Kidney capillary endothelial cell (primary cell): ENCODE data around the gene VSIG10.
"Not testable (repeated sequence)": the region's sequence is repeated elsewhere in the genome, so short reads cannot be mapped to it uniquely, and the experiment has no call there.

Experiments used
- DNase-seq: peaks from one replicate; pipeline ENCODE4 v3.0.0-alpha.2; 2018; ENCODE audit warnings: low spot score

VSIG10 gene, protein sequence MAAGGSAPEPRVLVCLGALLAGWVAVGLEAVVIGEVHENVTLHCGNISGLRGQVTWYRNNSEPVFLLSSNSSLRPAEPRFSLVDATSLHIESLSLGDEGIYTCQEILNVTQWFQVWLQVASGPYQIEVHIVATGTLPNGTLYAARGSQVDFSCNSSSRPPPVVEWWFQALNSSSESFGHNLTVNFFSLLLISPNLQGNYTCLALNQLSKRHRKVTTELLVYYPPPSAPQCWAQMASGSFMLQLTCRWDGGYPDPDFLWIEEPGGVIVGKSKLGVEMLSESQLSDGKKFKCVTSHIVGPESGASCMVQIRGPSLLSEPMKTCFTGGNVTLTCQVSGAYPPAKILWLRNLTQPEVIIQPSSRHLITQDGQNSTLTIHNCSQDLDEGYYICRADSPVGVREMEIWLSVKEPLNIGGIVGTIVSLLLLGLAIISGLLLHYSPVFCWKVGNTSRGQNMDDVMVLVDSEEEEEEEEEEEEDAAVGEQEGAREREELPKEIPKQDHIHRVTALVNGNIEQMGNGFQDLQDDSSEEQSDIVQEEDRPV

GRCh38 chr12:118103601-118104382, at the start of gene VSIG10:
VSIG10 (minus strand) TSS chr12:118104011; CDS start chr12:118103671, 340 bp downstream.
- DNase-seq: peak; percentile 74

DNA sequence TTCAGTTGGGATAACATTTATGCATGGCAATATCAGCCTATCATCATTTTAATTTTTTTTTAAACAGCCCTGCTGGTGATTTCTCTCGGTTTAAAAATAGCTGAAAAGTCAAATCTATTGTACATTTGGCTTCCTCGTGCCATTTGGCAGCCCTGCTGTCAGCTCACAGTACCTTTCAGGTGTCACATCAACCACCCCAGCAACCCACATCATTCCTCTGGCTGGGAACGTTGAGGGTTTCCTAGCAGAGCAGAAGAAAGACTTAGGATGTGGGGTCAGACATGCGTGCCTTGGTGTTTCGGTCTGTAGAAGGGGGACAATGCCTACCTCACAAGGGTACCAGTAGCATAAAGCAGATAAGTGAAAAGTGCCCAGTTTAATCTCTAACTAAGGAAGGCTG, 47.9 kb upstream of the VSIG10 start:
- no peak for DNase-seq

DNA sequence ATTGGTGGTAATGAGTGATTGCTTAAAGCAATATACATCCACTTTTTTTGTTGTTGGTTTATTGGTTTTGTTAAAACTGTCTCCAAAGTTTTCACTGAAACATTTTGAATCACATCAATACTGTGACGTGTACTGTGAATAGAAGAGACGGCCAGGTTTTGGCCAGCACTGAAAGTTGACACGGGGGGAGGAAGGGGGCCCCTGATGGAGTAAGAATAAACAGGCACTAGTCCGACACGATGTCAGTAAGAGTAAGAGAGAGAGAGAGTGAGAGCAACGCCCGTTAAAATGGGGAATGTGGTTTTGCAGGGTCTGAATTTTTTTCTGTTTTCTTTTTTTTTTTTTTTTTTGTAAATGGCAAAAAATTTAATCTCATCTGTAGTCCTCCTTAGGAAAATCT, 46.8 kb upstream of the VSIG10 start:
- no peak for DNase-seq

DNA sequence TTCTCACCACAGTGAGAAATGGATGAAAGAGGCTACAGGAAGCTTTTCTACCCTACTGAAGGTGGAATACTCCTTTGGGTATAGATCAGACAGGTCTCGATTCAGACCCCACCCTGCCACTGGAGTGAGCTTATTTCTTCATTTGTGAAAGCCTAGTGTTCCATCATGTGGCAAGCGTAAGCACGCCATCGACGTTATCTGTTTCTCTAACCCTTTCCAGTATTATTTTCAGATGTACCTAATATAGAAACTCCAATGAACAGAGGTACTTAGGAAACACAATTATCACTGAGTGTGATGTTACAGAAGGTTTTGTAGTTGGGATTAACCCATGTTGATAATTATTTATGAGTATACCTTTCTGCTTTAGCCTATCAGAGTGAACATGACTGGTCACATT, 44.5 kb upstream of the VSIG10 start:
- DNase-seq: no peak

DNA sequence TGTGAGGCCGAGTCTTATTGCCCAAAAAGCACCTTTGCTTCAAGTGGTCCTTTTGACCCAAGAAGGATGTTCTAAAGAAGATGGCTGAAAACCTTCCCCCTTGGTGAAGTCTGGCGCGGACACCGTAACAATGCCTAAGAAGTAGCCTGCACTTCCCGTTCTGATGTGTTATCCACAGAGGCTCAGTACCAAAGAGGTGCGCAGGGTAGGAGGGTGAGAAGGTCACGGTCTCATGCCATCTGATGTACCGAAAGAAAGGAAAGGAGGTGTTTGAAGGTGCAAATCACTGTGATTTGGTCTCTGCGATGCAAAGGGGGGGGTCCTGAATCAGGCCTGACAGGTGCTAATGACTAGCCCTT, 42.0 kb upstream of the VSIG10 start:
- no peak for DNase-seq

GRCh38 chr12:118145113-118145797, 41.4 kb upstream of the VSIG10 start:
- no peak for DNase-seq

DNA sequence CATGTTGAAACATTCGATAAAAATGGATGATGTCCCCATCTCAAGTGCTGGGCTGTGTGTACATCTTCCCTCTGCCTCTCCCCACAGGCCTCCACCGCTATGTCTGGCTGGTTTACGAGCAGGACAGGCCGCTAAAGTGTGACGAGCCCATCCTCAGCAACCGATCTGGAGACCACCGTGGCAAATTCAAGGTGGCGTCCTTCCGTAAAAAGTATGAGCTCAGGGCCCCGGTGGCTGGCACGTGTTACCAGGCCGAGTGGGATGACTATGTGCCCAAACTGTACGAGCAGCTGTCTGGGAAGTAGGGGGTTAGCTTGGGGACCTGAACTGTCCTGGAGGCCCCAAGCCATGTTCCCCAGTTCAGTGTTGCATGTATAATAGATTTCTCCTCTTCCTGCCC, 40.7 kb upstream of the VSIG10 start:
- DNase-seq: no peak

DNA sequence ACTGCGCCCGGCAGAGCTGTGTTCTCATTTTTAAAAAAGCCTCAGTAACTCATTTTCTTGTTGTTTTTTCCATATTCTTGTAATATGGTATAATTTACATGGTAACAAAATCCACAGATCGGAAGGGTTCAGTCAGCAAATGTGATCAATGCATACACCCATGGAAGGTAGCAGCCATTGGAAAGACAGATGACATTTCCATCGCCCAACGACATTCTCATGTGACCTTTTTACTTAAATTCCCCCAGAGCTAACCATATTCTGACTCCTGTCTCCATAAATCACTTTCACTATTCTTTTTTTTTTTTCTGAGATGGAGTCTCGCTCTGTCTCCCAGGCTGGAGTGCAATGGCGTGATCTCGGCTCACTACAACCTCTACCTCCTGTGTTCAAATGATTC, 37.0 kb upstream of the VSIG10 start:
- no peak for DNase-seq

DNA sequence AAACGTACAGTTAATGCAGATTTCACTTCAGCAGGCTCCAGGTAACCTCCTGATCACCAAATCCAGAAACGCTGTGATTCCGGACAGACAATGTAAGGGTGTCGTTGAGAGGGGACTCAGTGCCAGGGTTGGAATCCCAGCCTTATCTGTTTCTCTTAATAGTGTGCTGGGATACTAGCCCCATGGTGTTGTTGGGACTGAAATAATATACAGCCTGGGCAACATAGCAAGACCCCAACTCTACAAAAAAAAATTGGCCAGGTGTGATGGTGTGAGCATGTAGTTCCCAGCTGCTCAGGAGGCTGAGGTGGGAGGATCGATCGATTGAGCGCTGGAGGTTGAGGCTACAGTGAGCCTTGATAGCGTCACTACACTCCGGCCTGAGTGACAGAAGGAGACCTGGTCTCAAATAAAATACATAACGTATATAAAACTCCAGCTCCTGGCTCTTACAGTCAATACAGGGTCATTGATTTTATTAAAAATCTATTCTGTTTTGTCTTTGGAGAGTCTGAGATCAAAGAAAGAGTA, 33.4 kb upstream of the VSIG10 start:
- DNase-seq: no peak

- DNase-seq: peak; percentile 8
Measured at GRCh38 chr12:118136559-118137003, 32.8 kb upstream of the VSIG10 start.

DNA sequence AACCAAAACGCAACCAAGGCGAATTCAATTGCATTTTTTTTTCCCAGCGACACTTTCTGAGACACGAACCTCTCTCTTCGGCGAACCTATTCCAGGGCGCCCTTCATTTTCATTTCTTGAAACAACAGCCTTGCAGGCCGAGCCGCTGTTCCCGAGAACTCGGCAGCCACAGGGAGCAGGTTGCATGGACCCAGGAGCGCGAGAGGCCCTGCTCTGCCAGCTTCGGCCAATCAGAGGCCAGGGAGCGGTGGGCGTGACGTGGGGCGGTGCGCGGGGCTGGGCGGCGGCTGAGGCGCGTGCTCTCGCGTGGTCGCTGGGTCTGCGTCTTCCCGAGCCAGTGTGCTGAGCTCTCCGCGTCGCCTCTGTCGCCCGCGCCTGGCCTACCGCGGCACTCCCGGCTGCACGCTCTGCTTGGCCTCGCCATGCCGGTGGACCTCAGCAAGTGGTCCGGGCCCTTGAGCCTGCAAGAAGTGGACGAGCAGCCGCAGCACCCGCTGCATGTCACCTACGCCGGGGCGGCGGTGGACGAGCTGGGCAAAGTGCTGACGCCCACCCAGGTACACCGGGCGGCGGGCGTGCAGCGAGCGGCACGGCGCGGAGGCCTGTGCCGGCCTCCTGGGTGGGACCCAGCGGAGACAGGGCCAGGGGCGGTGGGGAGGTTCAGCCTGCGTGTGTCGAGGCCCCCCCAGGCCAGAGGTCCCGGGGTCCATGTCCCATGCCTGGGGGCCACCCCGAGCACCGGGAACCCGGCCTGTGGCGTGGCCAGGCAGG, 32.2 kb upstream of the VSIG10 start, which contains the start of gene PEBP1:
TSS of gene PEBP1 (plus strand) at position 337 of the 771 bp plus-strand sequence. CDS start at position 423, 86 bp downstream.
- DNase-seq: peak; percentile 74

DNA sequence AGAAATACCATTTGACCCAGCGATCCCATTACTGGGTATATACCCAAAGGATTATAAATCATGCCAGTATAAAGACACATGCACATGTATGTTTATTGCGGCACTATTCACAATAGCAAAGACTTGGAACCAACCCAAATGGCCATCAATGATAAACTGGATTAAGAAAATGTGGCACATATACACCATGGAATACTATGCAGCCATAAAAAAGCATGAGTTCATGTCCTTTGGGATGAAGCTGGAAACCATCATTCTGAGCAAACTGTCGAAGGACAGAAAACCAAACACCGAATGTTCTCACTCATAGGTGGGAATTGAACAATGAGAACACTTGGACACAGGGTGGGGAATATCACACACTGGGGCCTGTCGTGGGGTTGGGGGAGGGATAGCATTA, 25.6 kb upstream of the VSIG10 start:
- not testable (repeated sequence) for DNase-seq

GRCh38 chr12:118127867-118128266, 24.1 kb upstream of the VSIG10 start:
- DNase-seq: no peak

GRCh38 chr12:118126119-118126757, 22.4 kb upstream of the VSIG10 start:
- no peak for DNase-seq

DNA sequence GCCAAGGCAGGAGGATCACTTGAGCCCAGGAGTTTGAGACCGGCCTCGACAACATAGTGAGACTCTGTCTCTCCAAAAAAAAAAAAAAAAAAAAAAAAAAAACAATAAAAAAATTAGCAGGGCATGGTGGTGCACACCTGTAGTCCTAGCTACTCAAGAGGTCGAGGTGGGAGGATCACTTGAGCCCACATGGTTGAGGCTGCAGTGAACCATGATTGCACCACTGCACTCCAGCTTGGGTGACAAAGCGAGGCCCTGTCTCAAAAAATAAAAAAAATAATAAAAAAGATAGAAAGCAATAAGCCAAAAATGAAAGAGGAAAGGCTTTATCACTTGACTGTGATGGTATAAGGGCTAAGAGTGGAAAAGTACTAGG, 21.9 kb upstream of the VSIG10 start:
- no peak for DNase-seq

- no peak for DNase-seq
Measured at GRCh38 chr12:118124333-118124874, 20.6 kb upstream of the VSIG10 start.

DNA sequence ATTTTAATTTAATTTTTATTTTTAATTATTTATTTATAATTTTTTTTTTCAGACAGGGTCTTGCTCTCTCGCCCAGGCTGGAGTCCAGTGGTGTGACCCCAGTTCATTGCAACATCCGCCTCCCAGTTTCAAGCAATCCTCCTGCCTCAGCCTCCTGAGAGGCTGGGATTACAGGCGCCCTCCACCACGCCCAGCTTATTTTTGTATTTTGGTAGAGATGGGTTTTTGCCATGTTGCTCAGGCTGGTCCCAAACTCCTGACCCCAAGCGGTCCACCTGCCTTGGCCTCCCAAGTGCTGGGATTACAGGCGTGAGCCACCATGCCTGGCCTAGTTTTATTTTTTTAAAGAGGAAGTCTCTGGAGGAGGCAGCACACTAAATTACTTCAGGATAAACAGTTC, 18.5 kb upstream of the VSIG10 start:
- DNase-seq: no peak

- peak; percentile 59 for DNase-seq
Measured at GRCh38 chr12:118120579-118121363, 17.0 kb upstream of the VSIG10 start.

GRCh38 chr12:118119449-118119879, 15.7 kb upstream of the VSIG10 start:
- no peak for DNase-seq

- DNase-seq: no peak
Measured at GRCh38 chr12:118109088-118109487, 5.3 kb upstream of the VSIG10 start.
